T-helper 1 cell treated with Interleukin-12 subunit alpha and Interleukin-12 subunit beta and Interleukin-4 antibody, amounts not matched to agents 30 μg/mL and 1 μg/mL, for 36 hours (primary cell): ENCODE results near the gene EEF1AKMT3.
"Not testable (repeated sequence)": the region's sequence is repeated elsewhere in the genome, so short reads cannot be mapped to it uniquely, and the experiment has no call there.

Experiments used
- H3K27ac Mint-ChIP-seq: one replicate; pipeline ENCODE4 v1.8.0; 2021; ENCODE audit warnings: mild to moderate bottlenecking, mixed read lengths
- H3K27me3 Mint-ChIP-seq: one replicate; pipeline ENCODE4 v1.8.0; 2021; ENCODE audit warnings: low read depth, mixed read lengths
- H3K36me3 Mint-ChIP-seq: one replicate; pipeline ENCODE4 v1.8.0; 2021; ENCODE audit warnings: low read depth, mixed read lengths
- H3K4me1 Mint-ChIP-seq: one replicate; pipeline ENCODE4 v1.8.0; 2021; ENCODE audit warnings: low read depth, mixed read lengths
- H3K4me3 Mint-ChIP-seq: one replicate; pipeline ENCODE4 v1.8.0; 2021; ENCODE audit warnings: mild to moderate bottlenecking, moderate library complexity, mixed read lengths
- H3K9me3 Mint-ChIP-seq: one replicate; pipeline ENCODE4 v1.8.0; 2021; ENCODE audit warnings: mixed read lengths

Gene EEF1AKMT3

GRCh38 chr12:57763881-57764661 is 8.3 kb upstream of the EEF1AKMT3 start:
- Mint-ChIP-seq H3K27me3 (peaks cover 20% of the 10 kb centered on the region), H3K4me1 (peaks cover 32% of the 10 kb centered on the region), H3K36me3 (peaks cover 21% of the 10 kb centered on the region), H3K4me3 (peak overlapping the region; percentile 89), H3K9me3 (no peaks in the 10 kb centered on the region), H3K27ac (peak overlapping the region; percentile 32)

GRCh38 chr12:57764662-57765002 is 7.8 kb upstream of the EEF1AKMT3 start:
- Mint-ChIP-seq H3K9me3 (no peaks in the 10 kb centered on the region), H3K36me3 (peaks cover 15% of the 10 kb centered on the region), H3K27me3 (peaks cover 20% of the 10 kb centered on the region), H3K4me1 (peaks cover 28% of the 10 kb centered on the region), H3K4me3 (peak overlapping the region; percentile 89), H3K27ac (peak overlapping the region; percentile 49)

- Mint-ChIP-seq H3K4me3 (peak overlapping the region; percentile 89), H3K4me1 (peaks cover 32% of the 10 kb centered on the region), H3K9me3 (no peaks in the 10 kb centered on the region), H3K27ac (peak overlapping the region; percentile 73), H3K27me3 (peaks cover 20% of the 10 kb centered on the region), H3K36me3 (peaks cover 18% of the 10 kb centered on the region)
Measured at GRCh38 chr12:57765003-57765697, 7.3 kb upstream of the EEF1AKMT3 start.

GRCh38 chr12:57765698-57766463 is 6.5 kb upstream of the EEF1AKMT3 start:
- Mint-ChIP-seq H3K4me3 (peak overlapping the region; percentile 89), H3K4me1 (peaks cover 34% of the 10 kb centered on the region), H3K9me3 (no peaks in the 10 kb centered on the region), H3K27me3 (peaks cover 20% of the 10 kb centered on the region), H3K27ac (peak overlapping the region; percentile 73), H3K36me3 (peaks cover 18% of the 10 kb centered on the region)

GRCh38 chr12:57766464-57767304 is 5.7 kb upstream of the EEF1AKMT3 start, which contains the start of gene CYP27B1:
Gene CYP27B1 (minus strand): TSS chr12:57767078. CDS start chr12:57767041, 37 bp downstream.
- Mint-ChIP-seq H3K4me3 (peak within 1 kb of the TSS; percentile 89), H3K36me3 (peaks cover 15% of the 10 kb centered on the region), H3K4me1 (peaks cover 39% of the 10 kb centered on the region), H3K27me3 (peaks cover 20% of the 10 kb centered on the region), H3K27ac (no peak within 1 kb of the TSS), H3K9me3 (no peaks in the 10 kb centered on the region)

- peaks cover 42% of the 10 kb centered on the region for H3K4me1 Mint-ChIP-seq
- peaks cover 15% of the 10 kb centered on the region for H3K36me3 Mint-ChIP-seq
- H3K4me3 Mint-ChIP-seq = no peak overlapping the region
- H3K27ac Mint-ChIP-seq = no peak overlapping the region
- H3K27me3 Mint-ChIP-seq = peaks cover 20% of the 10 kb centered on the region
- no peaks in the 10 kb centered on the region for H3K9me3 Mint-ChIP-seq
Measured at GRCh38 chr12:57767305-57767698, 5.1 kb upstream of the EEF1AKMT3 start.

GRCh38 chr12:57767876-57768275 is 4.5 kb upstream of the EEF1AKMT3 start:
- no peaks in the 10 kb centered on the region for H3K9me3 Mint-ChIP-seq
- H3K4me3 Mint-ChIP-seq = no peak overlapping the region
- H3K27me3 Mint-ChIP-seq = peaks cover 20% of the 10 kb centered on the region
- H3K27ac Mint-ChIP-seq = no peak overlapping the region
- peaks cover 43% of the 10 kb centered on the region for H3K4me1 Mint-ChIP-seq
- peaks cover 13% of the 10 kb centered on the region for H3K36me3 Mint-ChIP-seq

- Mint-ChIP-seq H3K27ac (no peak overlapping the region), H3K4me3 (peak overlapping the region; percentile 27), H3K4me1 (peaks cover 39% of the 10 kb centered on the region), H3K36me3 (peaks cover 7% of the 10 kb centered on the region), H3K27me3 (peaks cover 13% of the 10 kb centered on the region), H3K9me3 (no peaks in the 10 kb centered on the region)
Measured at GRCh38 chr12:57769594-57769993, 2.8 kb upstream of the EEF1AKMT3 start.

- Mint-ChIP-seq H3K4me1 (peaks cover 30% of the 10 kb centered on the region), H3K36me3 (peaks cover 8% of the 10 kb centered on the region), H3K4me3 (no peak overlapping the region), H3K27ac (peak overlapping the region; percentile 43), H3K27me3 (peaks cover 7% of the 10 kb centered on the region), H3K9me3 (no peaks in the 10 kb centered on the region)
Measured at GRCh38 chr12:57770734-57771133, 1.7 kb upstream of the EEF1AKMT3 start.

GRCh38 chr12:57771236-57771872 is 1.1 kb upstream of the EEF1AKMT3 start:
- no peaks in the 10 kb centered on the region for H3K9me3 Mint-ChIP-seq
- peaks cover 27% of the 10 kb centered on the region for H3K4me1 Mint-ChIP-seq
- H3K27me3 Mint-ChIP-seq = peaks cover 5% of the 10 kb centered on the region
- H3K4me3 Mint-ChIP-seq = peak overlapping the region; percentile 96
- H3K36me3 Mint-ChIP-seq = peaks cover 12% of the 10 kb centered on the region
- peak overlapping the region; percentile 98 for H3K27ac Mint-ChIP-seq

GRCh38 chr12:57771873-57772428 is 463 bp upstream of the EEF1AKMT3 start, which contains the start of gene METTL1:
Gene METTL1 (minus strand): TSS chr12:57772105. CDS start chr12:57772083, 22 bp downstream.
- peak within 1 kb of the TSS; percentile 96 for H3K4me3 Mint-ChIP-seq
- H3K4me1 Mint-ChIP-seq = peaks cover 22% of the 10 kb centered on the region
- H3K36me3 Mint-ChIP-seq = peaks cover 12% of the 10 kb centered on the region
- H3K27me3 Mint-ChIP-seq = no peaks in the 10 kb centered on the region
- peak within 1 kb of the TSS; percentile 98 for H3K27ac Mint-ChIP-seq
- no peaks in the 10 kb centered on the region for H3K9me3 Mint-ChIP-seq

GRCh38 chr12:57774634-57775033 is 2.2 kb downstream of the EEF1AKMT3 start:
- H3K36me3 Mint-ChIP-seq, H3K27me3 Mint-ChIP-seq, H3K4me3 Mint-ChIP-seq, H3K9me3 Mint-ChIP-seq, H3K27ac Mint-ChIP-seq: not testable (repeated sequence)
- H3K4me1 Mint-ChIP-seq = peaks cover 28% of the 10 kb centered on the region

GRCh38 chr12:57775044-57775443 is 2.6 kb downstream of the EEF1AKMT3 start:
- no peak overlapping the region for H3K27ac Mint-ChIP-seq
- no peaks in the 10 kb centered on the region for H3K27me3 Mint-ChIP-seq
- H3K4me1 Mint-ChIP-seq = peaks cover 26% of the 10 kb centered on the region
- peaks cover 5% of the 10 kb centered on the region for H3K36me3 Mint-ChIP-seq
- H3K9me3 Mint-ChIP-seq = no peaks in the 10 kb centered on the region
- no peak overlapping the region for H3K4me3 Mint-ChIP-seq
